Loucy (cell line): ENCODE data around the gene NCBP2.

Experiments used
- EZH2phosphoT487 ChIP-seq: fragments of 200-600 bp; IDR thresholded peaks from 2 replicates; pipeline ENCODE4 v1.6.1; 2018; ENCODE audit warnings: antibody characterized with exemption, mild to moderate bottlenecking, moderate library complexity, borderline replicate concordance
- TF ChIP-seq, protein P1 (sequence below): fragments of 200-600 bp; sonication (generic); conservative IDR thresholded peaks from 2 replicates; pipeline ENCODE4 v1.5.1; 2014; ENCODE audit warnings: mild to moderate bottlenecking, antibody characterized with exemption, low read length

DNA sequence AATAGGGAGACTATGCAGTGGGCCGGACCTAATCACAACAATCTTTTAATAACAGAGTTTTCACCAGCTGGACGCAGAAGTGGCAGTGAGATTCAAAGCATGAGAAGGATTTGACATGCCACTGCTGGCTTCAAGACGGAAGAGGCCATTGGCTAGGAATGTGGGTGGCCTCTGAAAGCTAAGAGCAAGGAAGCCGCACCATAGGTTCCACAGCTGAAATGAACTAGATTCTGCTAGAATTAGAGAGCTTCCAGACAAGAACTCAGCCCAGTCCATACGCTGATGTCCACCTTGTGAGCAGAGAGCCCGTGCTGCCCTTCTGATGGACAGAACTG, 6.9 kb upstream of the NCBP2 start:
- TF ChIP-seq, protein P1, sequence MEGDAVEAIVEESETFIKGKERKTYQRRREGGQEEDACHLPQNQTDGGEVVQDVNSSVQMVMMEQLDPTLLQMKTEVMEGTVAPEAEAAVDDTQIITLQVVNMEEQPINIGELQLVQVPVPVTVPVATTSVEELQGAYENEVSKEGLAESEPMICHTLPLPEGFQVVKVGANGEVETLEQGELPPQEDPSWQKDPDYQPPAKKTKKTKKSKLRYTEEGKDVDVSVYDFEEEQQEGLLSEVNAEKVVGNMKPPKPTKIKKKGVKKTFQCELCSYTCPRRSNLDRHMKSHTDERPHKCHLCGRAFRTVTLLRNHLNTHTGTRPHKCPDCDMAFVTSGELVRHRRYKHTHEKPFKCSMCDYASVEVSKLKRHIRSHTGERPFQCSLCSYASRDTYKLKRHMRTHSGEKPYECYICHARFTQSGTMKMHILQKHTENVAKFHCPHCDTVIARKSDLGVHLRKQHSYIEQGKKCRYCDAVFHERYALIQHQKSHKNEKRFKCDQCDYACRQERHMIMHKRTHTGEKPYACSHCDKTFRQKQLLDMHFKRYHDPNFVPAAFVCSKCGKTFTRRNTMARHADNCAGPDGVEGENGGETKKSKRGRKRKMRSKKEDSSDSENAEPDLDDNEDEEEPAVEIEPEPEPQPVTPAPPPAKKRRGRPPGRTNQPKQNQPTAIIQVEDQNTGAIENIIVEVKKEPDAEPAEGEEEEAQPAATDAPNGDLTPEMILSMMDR = no peak
- TF ChIP-seq EZH2phosphoT487 = no peak
